Inferior parietal cortex (tissue), 1 donor: ENCODE measurements around the gene ABCG1.

Source experiments
- DNase-seq: peaks from one replicate; pipeline ENCODE4 v3.0.0-alpha.2; 2016; ENCODE audit errors: extremely low spot score

The ABCG1 gene

DNA sequence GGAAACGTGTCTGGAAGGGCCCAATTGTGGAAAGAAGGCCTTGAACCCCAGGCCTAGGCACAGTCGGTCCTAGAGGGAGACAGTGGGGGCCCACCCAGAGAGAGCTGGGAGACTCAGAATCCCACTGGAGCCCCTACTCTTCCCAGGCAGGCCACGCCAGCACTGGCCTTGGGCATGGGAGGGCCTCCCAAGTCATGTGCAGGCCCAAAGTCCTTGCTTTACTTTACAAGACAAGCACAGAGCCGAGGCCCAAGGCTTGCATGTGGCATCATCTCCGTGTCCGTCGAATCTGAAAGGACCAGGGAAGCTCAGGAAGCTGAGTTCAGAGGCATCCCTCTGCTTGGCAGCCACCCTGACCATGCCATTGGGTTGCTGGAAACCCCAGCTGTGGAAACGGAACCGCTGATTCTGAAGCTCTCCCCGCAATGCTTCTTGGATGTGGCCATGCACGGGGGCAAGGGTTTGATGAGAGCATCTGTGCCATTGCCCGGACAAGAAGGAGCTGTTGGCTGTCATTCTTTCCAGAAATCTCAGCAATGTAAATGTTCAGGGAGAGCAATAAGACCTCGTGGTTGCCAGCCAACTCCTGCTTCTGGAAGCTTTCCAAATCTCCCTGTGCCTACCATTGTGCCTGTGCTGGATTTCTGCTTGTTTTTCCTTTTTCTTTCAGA is 32.8 kb downstream of the ABCG1 start:
- DNase-seq, result no peak

DNA sequence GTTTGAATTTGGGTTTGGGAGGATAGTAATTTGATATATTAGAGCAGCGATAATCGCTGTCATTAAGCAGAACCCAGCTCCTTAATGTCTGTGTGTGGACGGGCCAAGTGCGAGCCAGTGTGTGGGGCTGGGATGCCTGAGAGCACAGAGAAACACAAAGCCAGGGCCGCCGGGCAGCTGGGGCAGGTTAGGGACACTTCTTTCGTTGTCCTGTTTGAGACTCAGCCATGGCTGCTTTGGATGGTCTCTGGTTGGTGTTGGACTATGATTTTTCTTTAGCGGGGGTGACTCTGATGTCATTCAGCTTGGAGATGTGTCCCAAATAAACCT is 33.4 kb downstream of the ABCG1 start:
- DNase-seq, result no peak

DNA sequence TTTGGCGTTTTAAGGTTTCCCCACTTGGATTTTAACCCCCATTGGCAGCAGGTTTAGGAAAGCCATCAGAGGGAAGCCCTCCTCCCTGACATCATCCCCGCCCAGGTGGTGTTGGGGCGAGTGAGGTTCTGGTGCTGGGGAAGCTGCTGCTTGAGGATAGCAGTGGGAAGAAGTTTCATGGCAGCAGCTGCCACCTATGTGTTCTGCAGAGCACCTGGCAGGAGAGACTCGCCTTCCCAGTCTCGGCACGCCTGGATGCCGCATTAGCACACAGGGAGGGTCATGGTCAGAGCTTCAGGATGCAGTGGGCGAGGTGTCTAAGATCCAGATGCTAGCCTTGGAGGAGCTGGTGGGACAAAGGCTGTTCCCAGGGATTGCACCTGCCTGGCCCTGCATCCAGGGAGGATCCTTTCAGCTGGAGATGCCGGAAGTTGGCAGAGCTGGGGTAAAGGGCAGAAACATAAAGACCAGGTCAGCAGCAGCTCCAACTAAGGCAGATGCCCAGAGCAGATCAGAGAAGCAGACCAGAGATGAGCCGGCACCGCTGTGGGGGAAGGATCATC is 33.9 kb downstream of the ABCG1 start:
- DNase-seq, result no peak

DNA sequence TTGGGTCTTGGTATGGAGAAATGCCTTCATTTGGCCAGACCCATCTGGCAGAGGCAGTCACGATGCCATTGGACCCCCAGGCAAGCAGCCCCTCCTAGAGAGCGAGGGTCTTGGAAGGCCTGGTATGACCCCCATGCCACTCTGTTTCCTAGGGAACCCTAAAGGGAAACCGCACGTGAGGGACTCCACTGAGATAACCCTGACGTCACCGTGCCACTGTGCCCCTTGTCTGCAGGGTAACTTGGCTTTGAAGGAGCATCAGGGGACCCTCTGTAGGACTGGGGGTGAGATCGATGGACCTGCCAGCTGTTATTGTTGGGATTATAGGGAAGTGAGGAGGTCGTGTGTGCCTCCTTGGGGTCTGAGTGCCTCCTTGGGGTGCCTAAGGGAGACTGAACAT is 34.5 kb downstream of the ABCG1 start:
- DNase-seq, result no peak

DNA sequence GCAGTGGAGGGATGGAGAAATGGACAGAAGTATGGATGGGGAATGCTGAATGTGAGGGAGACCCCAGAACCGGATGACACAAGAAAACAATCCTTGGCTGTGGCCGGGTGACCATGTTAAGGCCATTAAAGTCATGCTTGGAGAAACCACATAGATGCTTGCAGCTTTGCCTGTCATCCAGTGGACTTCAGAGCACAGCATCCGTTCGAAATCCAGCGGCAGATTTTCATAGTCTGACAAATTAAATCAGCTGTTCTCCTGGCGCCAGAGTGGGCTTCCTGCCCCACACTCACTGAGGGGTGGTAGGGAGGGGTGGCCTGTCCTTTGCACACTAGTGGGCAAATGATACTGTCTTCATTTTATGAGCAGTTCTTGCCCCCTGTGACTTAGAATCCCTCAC is 35.1 kb downstream of the ABCG1 start:
- no peak for DNase-seq

DNA sequence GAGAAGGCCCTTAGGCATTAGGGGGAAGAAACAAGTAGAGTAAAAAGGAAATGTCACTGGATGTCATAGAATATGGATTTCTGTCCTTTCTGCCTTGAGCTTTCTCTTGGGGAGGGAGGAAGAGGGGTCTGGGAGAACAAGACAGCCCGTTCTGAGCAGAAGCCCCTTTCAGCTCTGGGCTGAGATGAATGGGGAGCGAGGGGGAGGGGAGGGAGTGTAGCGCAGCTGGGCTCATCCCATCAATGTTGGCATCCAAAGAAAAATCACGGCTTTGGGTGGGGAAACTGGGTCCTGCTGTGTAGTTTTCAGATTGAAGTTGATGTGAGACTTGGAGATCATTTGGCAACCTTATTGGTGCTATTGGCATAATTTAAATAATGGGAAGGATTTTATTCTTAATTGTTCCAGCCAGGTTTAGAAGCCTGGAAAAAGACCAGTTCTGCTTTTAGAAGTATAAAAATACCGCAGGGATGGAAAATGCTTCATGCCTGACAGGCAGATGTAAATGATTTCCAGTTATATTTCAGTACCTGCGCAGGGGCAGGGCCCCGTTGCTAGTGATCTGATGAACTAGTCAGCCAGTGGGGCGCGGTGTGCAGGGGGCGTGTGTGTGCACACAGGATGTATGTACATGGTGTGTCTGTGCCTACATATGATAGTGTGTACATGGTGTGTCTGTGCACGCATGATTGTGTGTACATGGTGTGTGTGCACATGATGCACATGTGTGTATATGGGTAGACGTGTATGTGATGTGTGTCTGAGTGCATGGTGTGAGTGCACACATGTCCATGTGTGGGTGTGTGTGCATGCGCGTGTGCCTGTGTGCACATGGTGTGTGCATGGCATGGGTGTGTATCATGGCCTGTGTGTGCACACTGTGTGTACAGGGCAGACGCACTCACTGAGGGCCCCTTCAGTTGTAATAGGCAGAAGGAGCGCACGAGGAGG is 36.0 kb downstream of the ABCG1 start:
- peak; percentile 63 for DNase-seq

DNA sequence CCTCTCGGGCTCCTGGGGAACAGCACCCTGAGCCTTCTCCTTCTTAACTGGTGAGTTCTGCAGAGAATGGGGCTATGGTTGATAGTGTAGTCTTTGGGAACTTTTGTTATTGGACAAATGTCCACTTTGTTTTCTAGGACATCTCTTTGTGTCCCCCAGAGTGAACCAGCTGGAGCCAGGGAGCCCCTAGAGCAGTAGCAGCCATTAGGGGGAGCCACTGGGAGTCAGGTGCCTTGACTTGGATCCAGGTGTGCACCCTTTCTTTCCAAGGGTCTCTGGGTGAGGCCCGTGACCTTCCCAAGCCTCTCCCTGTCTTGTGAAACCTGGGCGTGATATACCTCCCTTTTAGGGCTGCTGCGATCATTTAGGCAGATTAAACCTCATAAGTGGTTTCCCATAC is 36.9 kb downstream of the ABCG1 start:
- DNase-seq, result no peak

DNA sequence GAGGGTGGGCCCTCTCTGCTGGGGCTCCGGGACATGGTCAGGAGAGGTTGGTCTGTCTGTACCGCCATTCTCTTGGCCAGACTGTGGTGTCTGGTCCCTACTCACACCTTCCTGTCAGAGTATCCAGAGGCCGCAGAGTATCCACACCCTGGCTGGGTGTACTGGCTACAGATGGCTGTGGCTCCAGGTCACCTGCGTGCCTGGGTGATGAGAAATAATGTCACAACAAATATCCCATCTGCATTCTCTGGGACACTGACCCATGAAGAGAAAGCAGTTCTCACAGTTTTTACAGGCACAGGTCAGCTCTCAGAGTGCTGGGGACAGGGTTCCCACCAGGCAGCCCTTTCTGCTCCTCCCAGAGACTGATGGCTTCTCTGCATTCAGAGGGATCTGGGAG is 37.4 kb downstream of the ABCG1 start:
- DNase-seq, result no peak

DNA sequence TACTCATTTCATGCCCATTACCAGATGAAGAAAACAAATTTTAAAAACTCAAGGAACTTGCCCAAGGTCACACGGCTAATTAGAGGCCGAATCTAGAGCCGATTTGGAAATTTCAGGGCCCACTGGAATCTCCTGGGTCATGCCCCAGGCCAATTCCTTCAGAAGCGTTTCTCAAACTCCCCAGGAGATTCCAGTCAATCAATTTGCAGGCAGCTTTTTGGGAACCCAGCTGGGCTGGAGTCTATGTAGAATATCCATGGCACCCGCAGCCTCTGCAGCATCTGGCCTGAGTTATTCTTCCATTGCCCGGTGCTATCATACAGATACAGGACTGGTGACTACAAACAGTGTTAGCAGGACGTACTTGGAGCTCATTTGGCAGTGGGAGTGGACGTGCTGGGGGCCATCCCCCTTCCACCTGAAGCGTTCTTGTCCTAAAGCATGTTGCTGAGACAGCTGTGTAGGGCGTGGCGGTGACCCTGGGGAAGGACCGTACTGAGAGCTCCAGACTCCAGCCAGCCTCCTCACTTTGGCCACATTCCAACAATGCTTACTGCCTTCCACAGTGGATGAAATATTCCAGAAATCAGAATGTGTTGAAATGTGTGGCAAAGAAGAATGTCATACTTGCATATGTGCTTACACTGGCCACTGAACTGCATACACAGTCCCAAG is 38.3 kb downstream of the ABCG1 start:
- DNase-seq, result no peak

DNA sequence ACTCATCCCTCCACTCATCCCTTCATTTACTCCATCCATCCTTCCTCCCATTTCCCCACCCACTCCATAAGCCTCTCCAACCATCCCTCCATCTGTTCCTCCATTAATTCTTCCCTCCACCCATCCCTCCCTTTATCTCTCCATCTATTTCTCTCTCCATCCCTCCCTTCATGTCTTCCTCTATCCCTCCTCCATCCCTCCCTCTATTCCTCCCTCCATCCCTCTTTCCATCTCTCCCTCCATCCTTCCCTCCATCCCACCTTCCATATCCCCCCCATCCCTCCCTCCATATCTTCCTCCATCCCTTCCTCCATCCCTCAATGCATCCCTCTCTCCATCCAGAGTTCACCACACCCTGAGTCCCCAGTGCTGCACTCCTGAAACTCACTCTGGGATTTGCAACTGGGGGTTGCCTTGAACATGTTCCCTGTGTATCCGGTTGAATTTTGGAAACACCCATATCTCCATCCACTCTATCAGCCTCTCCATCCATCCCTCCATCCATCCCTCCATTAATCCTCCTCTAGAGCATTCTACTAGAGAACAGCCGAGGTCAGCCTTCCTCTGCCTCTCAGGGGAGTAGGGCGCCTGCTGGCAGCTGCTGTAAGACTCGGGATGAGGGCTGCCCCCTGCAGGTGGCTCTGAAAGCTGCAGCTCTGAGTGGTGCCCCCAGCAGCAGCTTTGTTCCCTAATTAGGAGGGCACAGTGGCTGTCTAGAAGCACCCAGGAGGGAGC is 39.4 kb downstream of the ABCG1 start:
- peak; percentile 83 for DNase-seq

DNA sequence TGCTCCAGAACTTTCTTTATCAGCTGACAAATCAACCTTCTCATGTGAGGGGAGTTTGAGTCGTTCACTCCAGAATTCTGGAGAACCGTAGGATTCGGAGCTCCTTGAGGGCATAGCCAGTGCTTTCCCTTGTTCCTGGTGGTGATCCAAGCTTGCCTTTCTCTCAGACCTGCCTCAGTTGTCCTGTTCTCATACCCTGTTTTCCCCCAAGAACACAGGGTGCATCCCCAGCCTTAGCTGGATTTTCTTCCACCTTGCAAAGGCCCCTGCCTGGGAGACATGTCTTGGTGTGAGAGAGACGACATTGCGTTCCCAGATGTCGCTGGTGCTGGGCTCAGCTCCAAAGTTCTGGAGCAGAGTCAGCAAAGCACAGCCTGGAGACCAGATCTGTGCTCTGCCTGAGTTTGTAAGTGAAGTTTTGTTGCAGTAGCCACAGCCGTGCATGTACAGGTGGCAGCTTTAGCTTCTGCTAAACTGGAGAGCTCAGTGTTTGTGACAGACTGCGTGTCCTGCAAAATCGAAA is 40.0 kb downstream of the ABCG1 start:
- DNase-seq, result peak; percentile 52

DNA sequence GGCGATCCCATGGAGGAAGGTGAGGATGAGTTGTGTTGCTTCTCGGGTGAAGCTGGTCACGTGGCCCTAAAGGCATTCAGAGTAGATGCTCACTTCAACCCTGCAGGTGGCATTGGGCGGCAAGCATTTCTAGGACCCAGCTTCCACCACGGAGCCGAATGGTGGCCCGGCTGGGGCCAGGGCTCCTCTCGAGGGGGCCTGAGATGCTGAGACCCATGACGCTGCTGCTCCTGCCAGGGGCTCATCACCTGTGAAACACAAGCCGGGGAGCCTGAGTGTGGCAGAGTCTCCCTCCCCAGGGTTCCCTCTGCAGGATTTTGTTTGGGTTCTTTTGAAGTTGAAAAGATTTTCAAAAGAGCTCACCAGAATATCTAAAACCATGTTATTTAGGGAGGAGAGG is 41.2 kb downstream of the ABCG1 start:
- DNase-seq, result no peak

DNA sequence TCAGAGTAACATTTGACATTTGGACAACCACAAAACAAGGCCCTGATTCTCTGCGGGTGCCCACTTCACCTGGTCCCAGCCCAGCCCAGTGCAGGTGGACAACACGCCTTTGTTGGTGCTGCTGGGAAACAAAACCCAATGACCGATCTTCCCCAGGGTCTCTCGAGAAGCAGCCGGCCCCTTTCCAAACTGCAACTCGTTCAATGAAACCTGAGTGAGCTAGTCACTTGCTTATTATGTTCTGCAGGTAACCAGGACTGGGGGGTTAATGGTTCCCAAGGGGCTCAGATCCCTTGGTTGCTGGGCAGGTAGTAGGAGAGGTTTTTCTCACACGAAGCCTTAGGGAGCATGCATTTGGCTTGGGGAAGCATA is 42.9 kb downstream of the ABCG1 start:
- DNase-seq, result no peak

DNA sequence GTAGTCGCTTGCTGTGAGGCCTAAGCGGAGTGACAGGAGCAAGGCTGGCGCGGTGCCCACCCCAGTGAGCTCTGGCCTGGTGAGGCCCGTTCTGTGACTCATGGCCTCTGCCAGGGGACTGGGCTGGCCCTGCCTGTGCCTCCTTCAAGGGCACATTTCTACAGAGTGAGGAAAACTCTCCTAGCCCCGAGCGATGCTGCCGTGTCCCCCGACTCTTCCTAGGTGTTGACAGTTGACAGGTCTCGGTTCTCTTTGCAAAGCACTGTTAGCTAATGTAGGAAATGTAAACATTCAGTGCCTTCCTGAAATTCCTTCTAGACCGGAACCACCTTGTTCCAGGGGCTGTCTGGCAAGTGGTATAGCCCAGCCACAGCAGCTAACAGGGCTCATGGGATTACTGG is 43.9 kb downstream of the ABCG1 start:
- DNase-seq, result no peak

DNA sequence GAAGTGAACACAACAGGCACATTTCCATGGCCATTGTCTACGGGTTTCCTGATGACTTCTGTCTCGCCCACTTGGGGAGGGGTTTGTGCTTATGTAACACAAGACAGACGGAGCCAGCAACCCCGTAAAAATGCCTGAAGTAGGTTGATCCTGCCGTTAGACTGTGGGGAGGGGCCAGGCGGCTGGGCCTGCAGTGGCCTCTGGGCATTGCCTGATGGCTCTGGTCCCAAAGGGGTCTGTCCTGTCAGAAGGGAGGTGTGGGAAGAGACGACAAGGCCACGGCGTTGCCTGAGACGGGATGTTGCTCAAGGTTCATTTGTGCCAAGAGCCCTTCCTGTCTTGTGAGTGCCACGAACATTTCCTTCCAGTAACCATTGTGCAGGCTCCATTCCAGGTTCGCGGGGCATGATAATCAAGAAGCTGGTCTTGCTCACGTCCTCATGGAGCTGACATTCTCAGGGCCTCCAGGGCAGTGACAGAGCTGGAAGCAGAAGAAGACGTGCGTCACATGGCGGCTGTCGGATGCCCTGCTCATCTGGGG is 44.7 kb downstream of the ABCG1 start:
- DNase-seq, result no peak

DNA sequence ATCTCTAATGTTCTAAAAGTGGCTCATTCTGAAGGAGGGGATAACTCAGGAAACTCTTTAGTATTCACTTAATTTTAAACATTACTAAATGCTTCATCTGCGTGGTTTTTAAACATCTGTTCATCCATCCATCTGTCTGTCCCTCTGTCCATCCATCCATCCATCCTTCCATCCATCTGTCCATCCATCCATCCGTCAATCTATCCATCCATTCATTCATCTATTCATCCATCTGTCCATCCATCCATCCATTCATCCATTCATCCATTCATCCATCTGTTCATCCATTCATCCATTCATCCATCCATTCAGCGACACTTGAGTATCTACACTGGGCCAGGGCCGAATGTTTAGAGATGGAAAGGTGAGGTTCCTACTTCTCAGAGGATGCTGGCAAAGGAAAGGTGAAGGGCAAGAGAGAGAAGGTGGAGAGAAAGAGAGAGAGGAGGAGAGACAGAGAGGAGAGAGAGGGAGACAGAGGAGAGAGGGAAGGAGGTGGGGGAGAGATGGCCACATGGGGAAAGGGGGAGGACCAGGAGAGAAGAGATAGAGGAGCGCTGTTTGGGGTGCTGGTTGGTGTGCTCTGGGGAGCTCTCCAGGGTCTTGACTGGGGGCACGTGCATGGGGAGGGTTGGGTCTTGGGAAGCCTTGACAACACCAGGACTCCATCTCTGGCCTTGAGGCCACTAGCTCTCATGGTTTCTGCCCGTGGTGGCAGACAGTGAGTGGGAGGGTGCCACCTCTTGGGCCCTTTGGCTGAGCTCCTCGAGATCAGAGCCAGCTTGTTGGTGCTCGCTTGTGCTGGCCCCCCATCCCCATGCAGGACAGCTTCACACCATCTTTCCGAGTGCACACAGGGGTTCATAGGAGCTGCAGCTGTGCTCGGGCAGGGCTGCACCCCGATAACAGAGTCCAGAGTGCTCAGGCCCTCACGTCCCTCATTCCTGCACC is 45.6 kb downstream of the ABCG1 start:
- no peak for DNase-seq

DNA sequence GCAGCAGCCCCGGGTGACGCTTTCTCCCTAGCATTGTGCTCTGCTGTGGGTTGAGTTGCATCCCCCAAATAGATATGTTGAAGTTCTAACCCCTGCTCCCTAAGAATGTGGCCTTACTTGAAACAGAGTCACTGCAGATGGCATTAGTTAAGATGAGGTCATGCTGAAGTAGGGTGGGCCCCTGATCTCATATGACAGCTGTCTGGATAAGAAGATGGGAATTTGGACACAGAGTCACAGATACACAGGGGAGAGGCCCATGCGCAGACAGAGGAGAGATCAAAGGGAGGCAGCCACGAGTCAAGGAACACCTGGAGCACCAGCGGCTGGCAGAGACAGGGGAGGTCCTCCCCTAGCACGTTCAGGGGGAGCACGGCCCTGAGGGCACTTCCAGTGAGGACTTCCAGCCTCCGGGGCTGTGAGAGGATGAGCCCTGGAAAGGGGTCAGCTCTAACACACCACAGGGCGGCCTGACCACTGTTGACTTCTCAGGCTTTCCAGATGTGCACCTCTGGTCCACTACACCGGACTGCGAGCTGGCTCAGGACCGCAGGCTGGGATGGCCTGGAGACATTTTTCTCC is 46.4 kb downstream of the ABCG1 start:
- no peak for DNase-seq

DNA sequence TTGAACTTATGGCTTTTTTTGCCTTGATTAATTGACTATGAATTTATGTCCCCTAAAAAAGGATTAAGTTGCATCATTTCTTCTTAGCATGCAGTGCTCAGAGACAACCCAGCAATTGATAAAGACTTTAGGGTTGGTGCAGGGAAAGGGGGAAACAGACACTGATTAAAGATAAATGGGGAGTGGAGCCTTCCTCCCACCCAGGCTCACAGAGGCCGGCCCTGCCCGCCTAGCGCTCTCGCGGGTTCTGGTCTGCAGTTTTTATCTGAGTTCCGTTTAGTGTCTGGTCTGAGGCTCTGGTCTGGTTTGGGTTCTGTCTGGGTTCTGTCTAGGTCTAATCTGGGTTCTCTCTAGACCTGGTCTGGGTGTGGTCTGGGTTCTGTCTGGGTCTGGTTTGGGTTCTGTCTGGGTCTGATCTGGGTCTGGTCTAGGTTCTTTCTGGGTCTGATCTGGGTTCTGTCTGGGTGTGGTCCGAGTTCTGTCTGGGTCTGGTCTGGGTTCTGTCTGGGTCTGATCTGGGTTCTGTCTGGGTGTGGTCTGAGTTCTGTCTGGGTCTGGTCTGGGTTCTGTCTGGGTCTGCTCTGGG is 48.1 kb downstream of the ABCG1 start:
- no peak for DNase-seq

DNA sequence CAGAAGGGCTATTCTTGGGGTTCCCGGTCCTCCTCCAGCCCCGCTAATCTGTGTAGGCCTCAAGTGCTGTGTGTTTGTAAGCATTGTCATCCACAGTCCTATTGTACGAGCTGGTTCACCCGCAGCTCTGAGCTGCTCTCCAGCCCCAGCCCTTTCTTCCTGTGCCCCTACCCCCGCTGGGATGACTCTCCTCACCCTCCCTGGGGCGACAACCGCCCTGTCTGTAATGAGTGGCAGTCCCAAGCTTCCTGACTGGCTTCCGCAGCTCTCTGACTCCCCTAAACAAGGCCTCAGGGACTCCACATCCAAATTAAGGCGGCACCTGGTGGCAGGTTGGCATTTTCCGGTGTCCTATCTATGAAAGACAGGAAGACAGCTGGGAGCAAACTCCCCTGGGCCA is 50.4 kb downstream of the ABCG1 start:
- no peak for DNase-seq
